HG03097 (cell line): Measurements from ENCODE around the gene ACOT2.
"Not testable (repeated sequence)": the region's sequence is repeated elsewhere in the genome, so short reads cannot be mapped to it uniquely, and the experiment has no call there.

Experiments
- ATAC-seq: cut with Tn5 transposase; IDR thresholded peaks from one replicate; pipeline ENCODE4 v1.9.1; 2021; ENCODE audit not compliant: unreplicated experiment, low FRiP score

Gene ACOT2

DNA sequence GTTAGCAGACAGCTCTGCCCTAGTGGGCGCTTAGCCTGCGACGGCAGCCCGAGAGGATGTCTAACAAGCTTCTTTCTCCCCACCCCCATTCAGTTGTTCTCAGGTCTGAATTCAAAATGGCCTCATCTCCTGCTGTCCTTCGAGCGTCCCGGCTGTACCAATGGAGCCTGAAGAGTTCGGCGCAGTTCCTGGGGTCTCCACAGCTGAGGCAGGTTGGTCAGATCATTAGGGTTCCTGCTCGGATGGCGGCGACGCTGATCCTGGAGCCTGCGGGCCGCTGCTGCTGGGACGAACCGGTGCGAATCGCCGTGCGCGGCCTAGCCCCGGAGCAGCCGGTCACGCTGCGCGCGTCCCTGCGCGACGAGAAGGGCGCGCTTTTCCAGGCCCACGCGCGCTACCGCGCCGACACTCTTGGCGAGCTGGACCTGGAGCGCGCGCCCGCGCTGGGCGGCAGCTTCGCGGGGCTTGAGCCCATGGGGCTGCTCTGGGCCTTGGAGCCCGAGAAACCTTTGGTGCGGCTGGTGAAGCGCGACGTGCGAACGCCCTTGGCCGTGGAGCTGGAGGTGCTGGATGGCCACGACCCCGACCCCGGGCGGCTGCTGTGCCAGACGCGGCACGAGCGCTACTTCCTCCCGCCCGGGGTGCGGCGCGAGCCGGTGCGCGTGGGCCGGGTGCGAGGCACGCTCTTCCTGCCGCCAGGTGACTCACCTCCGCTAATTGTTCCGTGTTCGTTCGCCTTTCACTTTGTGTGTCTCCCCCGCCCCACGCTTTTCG is at the start of gene ACOT2:
ACOT2 (plus strand) TSS at position 29 of the 774 bp plus-strand sequence; CDS start at position 57, 28 bp downstream.
- ATAC-seq: not testable (repeated sequence)

GRCh38 chr14:73521229-73521628 is 47.8 kb upstream of the ACOT2 start:
- ATAC-seq: no peak

- no peak for ATAC-seq
These were observed 44.5 kb upstream of the ACOT2 start for GRCh38 chr14:73524493-73524892.

GRCh38 chr14:73526036-73526984 is 42.7 kb upstream of the ACOT2 start:
- ATAC-seq: no peak

GRCh38 chr14:73529356-73529755 is 39.7 kb upstream of the ACOT2 start:
- not testable (repeated sequence) for ATAC-seq

- not testable (repeated sequence) for ATAC-seq
These were observed 37.0 kb upstream of the ACOT2 start for GRCh38 chr14:73531971-73532370.

- ATAC-seq: not testable (repeated sequence)
These were observed 31.6 kb upstream of the ACOT2 start for GRCh38 chr14:73537244-73538045.

- ATAC-seq: not testable (repeated sequence)
These were observed 30.0 kb upstream of the ACOT2 start for GRCh38 chr14:73539017-73539416.

DNA sequence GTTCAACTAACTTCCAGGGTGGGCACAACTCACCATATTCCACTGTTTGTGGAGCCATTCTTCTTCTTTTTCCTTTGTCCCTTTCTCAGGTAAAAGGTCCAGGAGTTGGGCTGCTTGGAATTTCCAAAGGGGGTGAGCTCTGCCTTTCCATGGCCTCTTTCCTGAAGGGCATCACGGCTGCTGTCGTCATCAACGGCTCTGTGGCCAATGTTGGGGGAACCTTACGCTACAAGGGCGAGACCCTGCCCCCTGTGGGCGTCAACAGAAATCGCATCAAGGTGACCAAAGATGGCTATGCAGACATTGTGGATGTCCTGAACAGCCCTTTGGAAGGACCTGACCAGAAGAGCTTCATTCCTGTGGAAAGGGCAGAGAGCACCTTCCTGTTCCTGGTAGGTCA is 26.1 kb upstream of the ACOT2 start:
- not testable (repeated sequence) for ATAC-seq

- ATAC-seq: not testable (repeated sequence)
These were observed 23.7 kb upstream of the ACOT2 start for GRCh38 chr14:73545353-73545752.

GRCh38 chr14:73549097-73549496 is 19.9 kb upstream of the ACOT2 start:
- not testable (repeated sequence) for ATAC-seq

- not testable (repeated sequence) for ATAC-seq
These were observed 19.0 kb upstream of the ACOT2 start for GRCh38 chr14:73549889-73550524.

DNA sequence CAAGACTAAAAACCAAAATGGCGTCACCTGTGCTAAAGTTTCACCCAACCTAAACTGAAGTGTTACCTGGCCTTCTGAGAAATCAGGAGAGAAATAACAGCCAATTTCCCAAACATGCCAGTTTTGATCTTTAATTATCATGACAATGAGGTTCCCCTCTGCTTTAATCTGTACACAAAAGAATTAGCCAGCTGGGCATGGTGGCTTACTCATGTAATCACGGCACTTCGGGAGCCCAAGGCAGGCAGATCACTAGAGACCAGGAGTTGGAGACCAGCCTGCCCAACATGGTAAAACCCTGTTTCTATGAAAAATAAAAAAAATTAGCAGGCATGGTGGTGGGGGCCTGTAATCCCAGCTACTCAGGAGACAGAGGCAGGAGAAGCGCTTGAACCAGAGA is 15.2 kb upstream of the ACOT2 start:
- ATAC-seq: no peak

GRCh38 chr14:73557201-73557600 is 11.8 kb upstream of the ACOT2 start:
- ATAC-seq: not testable (repeated sequence)

- ATAC-seq: not testable (repeated sequence)
These were observed 10.8 kb upstream of the ACOT2 start for GRCh38 chr14:73558238-73558637.

DNA sequence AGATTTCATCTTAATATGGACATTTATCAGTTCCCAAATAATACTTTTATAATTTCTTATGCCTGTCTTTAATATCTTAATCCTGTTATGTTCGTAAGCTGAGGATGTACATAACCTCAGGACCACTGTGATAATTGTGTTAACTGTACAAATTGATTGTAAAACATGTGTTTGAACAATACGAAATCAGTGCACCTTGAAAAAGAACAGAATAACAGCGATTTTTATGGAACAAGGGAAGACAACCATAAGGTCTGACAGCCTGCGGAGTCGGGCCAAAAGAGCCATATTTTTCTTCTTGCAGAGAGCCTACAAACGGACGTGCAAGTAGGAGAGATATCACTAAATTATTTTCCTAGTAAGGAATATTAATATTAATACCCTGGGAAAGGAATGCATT is 6.8 kb upstream of the ACOT2 start:
- not testable (repeated sequence) for ATAC-seq

DNA sequence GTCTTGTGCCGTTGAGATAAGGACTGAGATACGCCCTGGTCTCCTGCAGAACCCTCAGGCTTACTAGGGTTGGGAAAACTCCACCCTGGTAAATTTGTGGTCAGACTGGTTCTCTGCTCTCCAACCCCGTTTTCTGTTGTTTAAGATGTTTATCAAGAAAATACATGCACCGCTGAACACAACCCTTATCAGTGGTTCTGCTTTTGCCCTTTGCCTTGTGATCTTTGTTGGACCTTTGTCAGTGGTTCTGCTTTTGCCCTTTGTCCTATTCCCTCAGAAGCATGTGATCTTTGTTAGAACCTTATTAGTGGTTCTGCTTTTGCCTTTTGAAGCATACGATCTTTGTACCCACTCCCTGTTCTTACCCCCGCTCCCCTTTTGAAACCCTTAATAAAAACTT is 6.3 kb upstream of the ACOT2 start:
- ATAC-seq: not testable (repeated sequence)

- ATAC-seq: not testable (repeated sequence)
These were observed 2.6 kb upstream of the ACOT2 start for GRCh38 chr14:73566431-73566830.

DNA sequence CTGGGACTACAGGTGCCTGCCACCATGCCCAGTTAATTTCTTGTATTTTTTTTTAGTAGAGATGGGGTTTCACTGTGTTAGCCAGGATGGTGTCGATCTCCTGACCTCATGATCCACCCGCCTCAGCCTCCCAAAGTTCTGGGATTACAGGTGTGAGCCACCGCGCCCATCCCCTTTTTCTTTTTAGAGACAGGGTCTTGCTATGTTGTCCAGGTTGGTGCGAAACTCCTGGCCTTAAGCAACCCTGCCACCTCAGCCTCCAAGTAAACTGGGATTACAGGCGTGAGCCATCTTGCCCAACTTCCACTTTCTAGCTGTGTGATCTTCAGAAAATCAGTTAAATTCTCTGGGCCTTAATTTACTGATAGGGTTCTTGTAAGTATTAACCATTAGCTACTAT is 2.1 kb upstream of the ACOT2 start:
- ATAC-seq: not testable (repeated sequence)

DNA sequence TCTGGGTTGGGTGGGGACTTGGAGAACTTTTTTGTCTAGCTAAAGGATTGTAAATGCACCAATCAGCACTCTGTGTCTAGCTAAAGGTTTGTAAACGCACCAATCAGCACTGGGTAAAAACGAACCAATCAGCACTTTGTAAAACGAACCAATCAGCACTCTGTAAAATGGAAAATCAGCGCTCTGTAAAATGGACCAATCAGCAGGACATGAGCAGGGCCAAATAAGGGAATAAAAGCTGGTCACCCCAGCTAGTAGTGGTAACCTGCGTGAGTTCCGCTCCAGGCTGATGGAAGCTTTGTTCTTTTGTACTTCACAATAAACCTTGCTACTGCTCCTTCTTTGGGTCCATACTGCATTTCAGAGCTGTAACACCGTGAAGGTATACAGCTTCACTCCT is 1.7 kb upstream of the ACOT2 start:
- ATAC-seq: no peak
